ENCODE results near the gene OR4K5.
"Not testable (repeated sequence)": the region's sequence is repeated elsewhere in the genome, so short reads cannot be mapped to it uniquely, and the experiment has no call there.

OR4K5 gene, protein sequence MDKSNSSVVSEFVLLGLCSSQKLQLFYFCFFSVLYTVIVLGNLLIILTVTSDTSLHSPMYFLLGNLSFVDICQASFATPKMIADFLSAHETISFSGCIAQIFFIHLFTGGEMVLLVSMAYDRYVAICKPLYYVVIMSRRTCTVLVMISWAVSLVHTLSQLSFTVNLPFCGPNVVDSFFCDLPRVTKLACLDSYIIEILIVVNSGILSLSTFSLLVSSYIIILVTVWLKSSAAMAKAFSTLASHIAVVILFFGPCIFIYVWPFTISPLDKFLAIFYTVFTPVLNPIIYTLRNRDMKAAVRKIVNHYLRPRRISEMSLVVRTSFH

DNA sequence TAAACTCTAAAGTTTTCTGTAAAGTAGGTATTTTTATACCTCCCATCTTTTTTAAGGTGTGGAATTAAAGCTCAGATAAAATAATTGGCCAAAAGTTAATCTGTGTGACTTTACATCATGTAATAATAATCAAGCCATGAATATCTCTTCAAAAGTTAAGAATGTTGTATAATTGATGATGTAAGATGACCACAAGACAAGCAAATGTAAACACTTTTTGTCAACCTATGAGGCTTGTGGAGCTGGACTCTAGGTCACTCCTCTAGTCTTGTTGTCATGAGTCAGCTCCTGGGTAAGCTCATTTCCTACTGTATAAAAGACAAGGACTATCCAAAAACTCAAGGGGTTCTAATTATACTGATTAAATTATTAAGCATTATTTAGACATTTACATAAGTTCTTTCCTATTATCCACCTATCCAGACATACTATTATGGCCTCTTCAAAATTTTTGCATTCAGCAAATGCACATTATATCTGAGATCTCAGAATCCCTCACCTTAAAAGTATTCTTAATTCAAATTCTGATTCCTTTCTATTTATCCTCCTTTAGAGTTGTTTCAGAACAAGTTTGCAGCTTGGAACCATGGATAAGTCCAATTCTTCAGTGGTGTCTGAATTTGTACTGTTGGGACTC, at the start of gene OR4K5:
TSS of gene OR4K5 (plus strand) at position 587 of the 637 bp plus-strand sequence. CDS start at position 587, 0 bp downstream.
- DNase-seq (ENCODE audit: low read depth in 2 of 2): no peak

DNA sequence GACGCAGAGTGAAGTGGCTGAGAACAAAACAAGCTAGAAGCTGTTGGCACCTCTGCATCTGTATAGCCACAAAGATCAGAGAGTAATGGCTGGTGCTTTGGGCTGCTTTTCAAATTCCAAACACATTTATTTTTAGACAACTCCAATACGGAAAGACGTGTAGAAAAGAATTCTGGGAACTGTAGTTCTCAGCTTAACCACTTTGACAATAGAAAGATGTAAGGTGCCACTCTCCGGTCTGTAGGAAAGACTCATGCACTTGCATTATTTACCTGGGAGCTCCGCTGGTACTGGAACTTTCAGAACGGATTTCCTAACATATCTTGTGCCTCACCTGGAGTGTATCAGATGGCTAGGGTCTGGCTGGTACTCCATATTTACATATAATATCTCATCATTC, 47.2 kb upstream of the OR4K5 start:
- no peak for DNase-seq (ENCODE audit: low read depth in 2 of 2)

DNA sequence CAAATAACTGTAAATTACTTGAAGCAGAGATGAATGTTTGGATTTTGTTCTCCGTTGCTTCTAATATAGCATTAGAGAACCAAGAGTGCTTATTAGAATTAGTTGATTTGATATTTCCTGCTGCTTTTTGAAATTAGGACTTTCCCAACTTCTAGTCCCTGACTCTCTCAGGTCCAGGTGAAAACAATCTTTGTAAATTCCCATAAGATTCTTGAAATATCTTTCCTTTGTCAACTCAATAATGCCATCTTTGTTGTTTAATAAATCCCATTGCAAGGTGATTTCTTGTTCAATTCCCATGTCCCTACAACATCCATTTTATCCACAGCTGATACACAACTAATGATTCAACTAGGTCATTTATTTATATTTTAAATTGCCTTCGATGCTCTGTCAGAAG, 45.6 kb upstream of the OR4K5 start, which contains the start of gene OR4K2:
TSS of gene OR4K2 (plus strand) at position 301 of the 400 bp plus-strand sequence. CDS start 1,126 bp downstream, outside the sequence.
- DNase-seq (ENCODE audit: low read depth in 2 of 2): no peak

DNA sequence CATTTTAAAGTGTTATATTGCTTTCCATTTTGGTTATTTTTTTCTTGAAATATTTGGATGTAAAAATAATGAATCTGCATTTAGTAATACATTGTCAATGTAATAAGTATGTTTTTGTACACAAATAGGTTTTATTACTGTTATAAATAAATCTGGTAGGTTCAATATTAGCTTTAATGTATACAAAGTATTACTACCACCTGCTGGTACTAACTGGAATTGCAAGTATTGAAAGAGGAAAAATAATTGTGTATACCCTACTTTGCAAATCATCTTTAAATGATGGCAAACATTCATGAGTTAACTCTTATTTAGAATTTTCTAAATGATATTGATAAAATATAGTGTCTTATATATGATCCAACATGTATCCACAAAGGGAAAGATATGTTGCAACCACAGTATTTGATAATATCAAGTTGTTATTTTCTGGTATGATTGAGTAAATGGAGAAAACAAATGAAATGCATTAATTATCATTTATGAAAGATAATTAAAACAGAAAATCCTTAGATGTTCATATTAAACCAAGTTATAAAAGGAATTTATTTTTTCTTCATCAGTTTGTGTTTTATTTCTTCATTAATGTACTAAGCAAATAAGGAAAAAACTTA, 42.3 kb upstream of the OR4K5 start:
- no peak for DNase-seq (ENCODE audit: low read depth in 2 of 2)

DNA sequence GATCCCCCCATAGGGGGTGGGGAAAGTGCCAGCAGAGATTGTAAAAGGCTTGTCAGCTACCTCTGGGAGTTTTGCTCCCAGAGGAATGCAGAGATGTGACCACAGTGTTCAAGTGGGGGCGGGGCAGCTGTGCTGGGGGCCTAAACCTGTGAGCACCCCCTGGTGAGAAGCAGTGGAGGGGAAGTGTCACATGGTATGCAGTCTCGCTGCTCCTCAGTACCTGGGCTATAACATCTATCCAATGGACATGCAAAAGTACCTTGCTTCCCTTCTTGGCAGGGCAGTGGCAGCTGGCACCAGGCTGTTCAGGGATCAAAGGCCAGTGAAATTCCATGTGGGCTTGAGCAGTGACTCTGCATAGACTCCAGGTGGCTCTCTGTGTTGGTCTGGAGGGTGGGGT, 25.1 kb upstream of the OR4K5 start:
- no peak for DNase-seq (ENCODE audit: low read depth in 2 of 2)

DNA sequence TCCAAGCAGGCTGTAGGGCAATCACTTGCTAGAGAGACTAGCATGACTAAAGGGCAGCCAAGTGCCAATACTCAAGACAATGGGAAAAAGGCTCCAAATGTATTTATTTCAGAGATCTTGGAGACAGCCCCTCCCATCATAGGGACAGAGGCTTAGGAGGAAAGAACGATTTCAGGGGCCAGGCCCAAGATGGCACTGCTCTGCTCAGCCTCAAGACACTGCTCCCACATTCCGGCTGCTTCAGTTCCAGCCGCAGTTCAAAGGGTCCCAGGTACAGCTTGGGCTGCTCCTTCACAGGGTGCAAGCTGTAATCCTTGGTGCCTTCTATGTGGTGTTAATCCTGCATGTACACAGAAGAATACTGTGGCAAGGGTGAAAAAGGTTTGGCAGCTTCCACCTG, 19.4 kb upstream of the OR4K5 start:
- DNase-seq (ENCODE audit: low read depth in 2 of 2): no peak

DNA sequence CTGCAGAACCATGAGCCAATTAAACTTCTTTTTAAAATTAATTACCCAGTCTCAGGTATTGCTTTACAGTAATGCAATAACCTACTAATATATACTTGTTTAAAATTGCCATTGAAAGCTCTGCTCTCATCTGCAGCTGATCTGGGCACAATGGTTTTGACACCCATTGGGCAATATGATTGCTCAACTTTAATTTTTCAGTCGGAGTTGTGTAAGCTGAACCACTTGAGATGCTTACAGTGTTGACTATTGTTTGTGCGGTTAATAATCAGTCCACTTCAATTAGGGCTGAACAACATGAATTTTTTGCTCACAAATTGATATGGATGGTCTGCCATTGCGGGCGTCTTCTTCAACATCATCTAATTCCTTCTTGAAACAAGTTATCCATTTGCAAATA, 18.0 kb upstream of the OR4K5 start:
- no peak for DNase-seq (ENCODE audit: low read depth in 2 of 2)

DNA sequence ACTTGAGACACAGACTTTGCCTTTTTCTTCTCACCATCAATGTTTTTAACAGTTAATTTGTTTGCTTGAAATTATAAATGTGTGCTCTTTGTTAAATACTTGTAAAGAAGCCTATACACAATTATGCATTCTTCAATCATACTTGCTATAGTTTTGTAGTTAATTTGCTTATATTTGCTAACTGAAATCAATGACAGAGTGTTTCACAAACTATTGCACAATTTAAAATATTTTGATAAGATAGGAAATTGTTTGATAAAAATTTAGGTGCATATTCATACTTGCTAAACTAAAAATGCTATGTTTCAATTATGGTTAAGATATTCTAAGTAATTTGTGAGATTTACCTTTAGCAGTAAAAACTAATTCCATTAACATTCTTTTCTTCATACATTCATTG, 13.7 kb upstream of the OR4K5 start:
- no peak for DNase-seq (ENCODE audit: low read depth in 2 of 2)

DNA sequence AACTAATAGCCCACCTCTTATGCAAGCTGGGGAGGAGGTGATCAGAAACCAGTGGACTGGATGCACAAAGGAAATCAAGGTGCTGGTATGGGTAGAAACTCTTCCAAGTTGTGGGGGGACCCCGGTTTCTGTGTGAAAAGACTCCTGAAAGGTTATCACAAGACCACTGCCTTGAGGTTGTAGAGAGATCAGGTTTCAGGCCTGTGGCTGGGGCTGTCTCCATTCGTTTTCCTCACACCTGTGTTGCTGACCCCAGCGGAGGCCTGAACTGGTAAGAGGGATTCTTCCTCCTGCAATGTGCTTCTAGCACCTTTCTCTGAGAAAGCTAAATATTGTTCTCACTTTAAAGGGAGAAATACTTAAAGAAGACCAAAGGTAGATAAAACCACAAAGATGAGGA, 9.3 kb upstream of the OR4K5 start:
- DNase-seq (ENCODE audit: low read depth in 2 of 2): no peak

DNA sequence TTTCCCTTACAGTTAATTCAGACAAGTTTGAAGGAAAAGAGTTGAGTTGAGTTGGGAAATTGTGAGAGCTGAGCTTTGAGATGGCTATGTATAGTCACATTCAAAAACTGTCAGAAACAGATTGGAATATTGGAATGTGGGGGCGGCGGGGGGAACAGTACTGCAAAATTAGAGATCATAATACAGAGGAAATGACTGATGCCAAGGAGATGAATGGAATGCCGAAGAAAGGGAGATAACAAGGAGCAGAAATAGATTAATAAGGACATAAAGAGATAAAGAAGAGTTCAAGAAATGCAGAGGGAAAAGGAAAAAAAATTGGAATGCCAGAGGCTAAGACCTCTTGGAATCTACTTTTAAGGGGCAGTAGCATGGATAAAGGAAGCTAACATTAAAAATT, 3.2 kb upstream of the OR4K5 start:
- DNase-seq (ENCODE audit: low read depth in 2 of 2): no peak

DNA sequence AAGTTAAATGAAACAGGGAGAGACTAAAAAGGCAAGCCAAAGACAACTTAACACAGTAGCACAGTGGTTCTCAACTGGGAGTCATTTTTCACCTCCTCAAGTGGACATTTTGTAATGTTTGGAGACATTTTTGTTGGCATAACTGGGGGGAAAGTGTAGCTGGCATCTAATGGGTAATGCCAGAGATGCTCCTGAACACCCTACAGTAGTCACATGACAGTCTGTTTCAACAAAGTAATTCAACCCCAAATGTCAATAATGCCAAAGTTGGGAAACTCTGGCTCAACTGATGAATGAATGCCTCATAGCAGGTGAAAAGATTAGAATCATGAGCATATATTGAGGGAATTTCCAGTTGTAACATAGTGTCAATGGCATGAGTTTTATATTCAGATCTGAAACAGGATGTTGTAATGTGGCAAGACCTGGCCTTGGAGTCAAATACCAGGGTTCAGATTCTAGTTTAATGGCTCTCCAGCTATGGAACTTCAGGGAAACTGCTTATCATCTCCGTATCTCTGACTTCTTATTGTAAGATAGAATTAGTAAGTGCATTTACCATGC, 2.4 kb upstream of the OR4K5 start:
- no peak for DNase-seq (ENCODE audit: low read depth in 2 of 2)

DNA sequence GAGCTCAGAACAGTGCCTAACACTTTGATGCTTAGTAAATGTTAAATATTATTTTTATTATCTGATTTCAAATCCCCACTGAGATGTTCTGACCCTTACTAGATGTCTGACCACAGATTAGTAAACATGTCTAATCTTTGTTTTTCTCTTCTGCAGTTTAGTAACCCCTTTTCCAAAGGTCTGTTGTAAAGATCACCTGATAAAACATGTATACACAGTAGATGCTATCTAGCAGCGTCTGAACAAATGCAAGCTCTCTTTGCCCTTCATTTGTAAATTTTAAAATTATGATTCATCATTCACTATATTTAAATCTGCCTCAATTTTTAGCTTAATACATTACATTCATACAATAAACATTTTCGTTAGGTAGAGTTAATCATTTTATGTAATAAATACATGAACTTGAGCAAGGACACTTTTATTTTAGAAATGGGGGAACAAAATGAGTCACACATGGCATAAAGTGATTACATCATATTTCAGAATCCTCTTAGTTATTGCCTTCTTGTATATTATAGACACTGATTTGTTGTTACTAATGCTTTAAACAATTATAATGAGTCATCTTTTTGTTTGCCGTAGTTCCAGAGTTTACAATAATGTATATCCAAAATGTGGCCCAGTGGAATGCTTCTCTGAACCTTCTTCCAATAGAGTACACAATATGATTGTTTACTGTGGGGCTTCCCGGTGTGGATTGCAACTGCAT, 1.7 kb upstream of the OR4K5 start:
- DNase-seq (ENCODE audit: low read depth in 2 of 2): no peak

DNA sequence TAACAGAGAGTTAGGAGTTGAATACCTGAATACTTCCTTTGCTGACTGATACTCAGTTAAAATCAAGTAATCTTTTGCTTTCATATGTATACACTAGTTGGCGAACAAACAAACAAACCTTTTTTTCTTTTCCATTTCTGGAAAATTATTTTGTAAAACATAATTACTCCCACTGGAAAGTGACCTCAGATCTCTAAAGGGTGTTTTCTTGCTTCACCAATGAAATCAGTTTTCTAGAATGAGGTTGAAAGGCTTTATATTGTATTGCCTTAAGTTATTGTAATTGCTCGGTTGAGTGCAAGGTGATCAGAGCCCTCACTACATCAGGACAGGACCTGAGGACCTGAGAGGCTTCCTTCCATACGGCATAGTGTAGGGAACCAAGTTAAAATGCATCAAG, 10.2 kb downstream of the OR4K5 start, which contains the start of gene OR4K1:
TSS of gene OR4K1 (plus strand) at position 301 of the 400 bp plus-strand sequence. CDS start 4,750 bp downstream, outside the sequence.
- DNase-seq (ENCODE audit: low read depth in 2 of 2): no peak

DNA sequence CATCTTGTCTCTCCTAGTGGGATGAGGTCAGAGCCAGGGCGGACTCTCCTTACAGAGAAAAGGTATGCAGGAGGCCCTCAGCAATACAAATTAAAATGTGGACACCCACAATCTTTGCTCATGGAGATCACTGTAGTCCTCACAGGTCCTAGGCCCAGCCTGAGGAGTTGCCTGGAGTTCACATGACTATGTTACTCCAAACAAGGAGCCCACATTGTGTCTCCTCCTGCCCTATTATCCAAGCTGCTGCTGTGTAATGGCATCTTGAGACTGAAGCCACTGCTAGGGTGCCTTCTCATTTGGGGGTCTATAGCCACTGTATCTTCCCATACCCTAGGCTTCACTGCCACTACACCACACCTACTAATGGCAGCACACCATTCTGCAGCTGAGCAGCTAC, 21.3 kb downstream of the OR4K5 start:
- DNase-seq (ENCODE audit: low read depth in 2 of 2): no peak

DNA sequence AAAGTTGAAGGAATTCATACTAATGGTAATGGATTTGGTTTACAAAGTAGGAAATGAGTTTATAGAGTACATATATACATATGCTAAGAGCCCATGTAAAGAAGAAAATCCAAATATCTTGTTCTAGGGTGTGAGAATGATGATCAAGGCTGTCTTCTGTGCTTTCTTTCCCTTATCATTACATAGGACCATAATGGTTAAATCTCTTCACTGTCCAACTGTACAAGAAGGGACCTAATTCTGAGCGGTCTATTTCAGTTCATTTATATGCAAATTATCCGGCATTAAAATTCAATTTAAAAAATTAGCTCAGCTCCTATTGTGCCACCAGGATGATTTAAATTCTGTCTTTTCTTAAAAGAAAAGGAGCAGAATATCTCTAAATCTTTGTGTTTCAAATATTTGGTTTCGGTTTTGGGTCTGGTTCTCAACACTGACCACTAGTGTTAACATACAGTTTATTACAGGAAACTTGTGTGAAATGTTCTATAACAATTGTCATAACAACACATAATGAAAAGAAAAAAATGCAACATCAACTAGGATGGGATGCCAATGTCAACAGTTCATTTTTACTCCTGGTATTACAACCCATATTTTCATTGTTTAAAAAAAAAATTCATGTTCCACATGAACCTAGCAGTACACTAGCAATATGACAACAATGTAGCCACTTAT, 27.1 kb downstream of the OR4K5 start:
- DNase-seq (ENCODE audit: low read depth in 2 of 2): no peak

DNA sequence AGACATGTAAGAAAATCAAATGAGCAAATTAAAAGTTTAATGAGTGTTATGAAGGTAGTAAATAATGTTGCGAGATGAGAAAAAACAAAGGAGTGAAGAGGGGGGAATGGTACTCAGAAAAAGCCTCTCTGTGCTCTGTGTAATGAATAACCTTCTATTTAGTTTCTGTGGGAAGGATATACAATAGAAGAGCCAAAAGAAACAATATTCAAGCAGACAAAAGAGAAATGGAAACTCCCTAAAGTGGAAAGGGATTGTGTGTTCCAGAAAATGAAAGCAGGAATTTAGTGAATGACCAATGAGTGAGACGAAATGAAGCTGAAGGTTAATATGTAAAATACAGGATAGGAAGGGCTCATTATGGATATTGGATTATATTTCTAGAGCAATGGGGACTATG, 28.8 kb downstream of the OR4K5 start:
- DNase-seq (ENCODE audit: low read depth in 2 of 2): no peak

DNA sequence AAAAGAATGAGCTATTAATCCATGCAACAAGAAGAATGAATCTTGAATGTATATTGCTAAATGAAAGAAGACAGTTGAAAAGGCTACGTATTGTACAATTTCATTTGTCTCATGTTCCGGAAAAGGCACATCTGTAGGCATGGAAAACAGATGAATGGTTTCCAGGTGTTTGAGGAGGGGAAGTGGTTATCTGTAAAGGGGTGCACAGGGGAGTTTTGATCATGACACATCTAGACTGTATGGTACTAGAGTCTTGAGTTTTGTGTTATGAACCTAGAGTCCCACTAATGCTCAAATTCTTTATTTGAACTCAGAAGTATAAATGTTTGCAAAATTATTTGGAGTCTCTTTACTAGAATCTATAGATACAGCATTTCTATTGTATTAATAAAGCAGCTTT, 49.3 kb downstream of the OR4K5 start:
- DNase-seq (ENCODE audit: low read depth in 2 of 2): not testable (repeated sequence)

Data from fibroblast of skin of left quadriceps (primary cell).